H9 (cell line): ENCODE results near the gene GCLC. TPM values are rescaled to one million over a fixed set of nuclear protein-coding genes. Genes with fewer than 3 reads are reported as not detected.

Source experiments
- DNase-seq: peaks from one replicate; pipeline ENCODE4 v3.0.0-alpha.2; 2017
- H2AFZ ChIP-seq: one replicate; pipeline ENCODE4 v1.6.1; 2013; ENCODE audit warnings: mild to moderate bottlenecking, low read length, control low read depth, moderate library complexity
- H2AK5ac ChIP-seq: 2 replicates; pipeline ENCODE4 v1.6.1; 2013; ENCODE audit warnings: low read length, control low read depth, mixed read lengths; ENCODE audit not compliant: insufficient read length
- H2BK120ac ChIP-seq: one replicate; pipeline ENCODE4 v1.6.1; 2013; ENCODE audit warnings: low read depth, mild to moderate bottlenecking, low read length, control low read depth, inconsistent platforms; ENCODE audit not compliant: poor library complexity, severe bottlenecking
- H2BK12ac ChIP-seq: 2 replicates; pipeline ENCODE4 v1.6.1; 2013; ENCODE audit warnings: low read length, control low read depth, mixed read lengths, low read depth; ENCODE audit not compliant: insufficient read length
- H2BK15ac ChIP-seq: 2 replicates; pipeline ENCODE4 v1.6.1; 2013; ENCODE audit warnings: low read depth, low read length, control low read depth
- H2BK20ac ChIP-seq: one replicate; pipeline ENCODE4 v1.6.1; 2013; ENCODE audit warnings: low read depth, mild to moderate bottlenecking, low read length, control low read depth, inconsistent platforms; ENCODE audit not compliant: poor library complexity, severe bottlenecking
- H2BK5ac ChIP-seq: 2 replicates; pipeline ENCODE4 v1.6.1; 2013; ENCODE audit warnings: low read length, control low read depth, mixed read lengths; ENCODE audit not compliant: insufficient read length
- H3K14ac ChIP-seq: 2 replicates; pipeline ENCODE4 v1.6.1; 2013; ENCODE audit warnings: low read length, control low read depth; ENCODE audit not compliant: insufficient read depth
- H3K18ac ChIP-seq: 2 replicates; pipeline ENCODE4 v1.6.1; 2013; ENCODE audit warnings: low read depth, mild to moderate bottlenecking, mixed read lengths, low read length, control low read depth; ENCODE audit not compliant: insufficient read length
- H3K23ac ChIP-seq: 2 replicates; pipeline ENCODE4 v1.6.1; 2013; ENCODE audit warnings: low read length, control low read depth, mixed read lengths, low read depth; ENCODE audit not compliant: insufficient read length
- H3K23me2 ChIP-seq: 2 replicates; pipeline ENCODE4 v1.6.1; 2013; ENCODE audit warnings: low read depth, mild to moderate bottlenecking, mixed read lengths, low read length, control low read depth; ENCODE audit not compliant: insufficient read length, poor library complexity, severe bottlenecking
- H3K27ac ChIP-seq: 2 replicates; pipeline ENCODE4 v1.5.1; 2013; ENCODE audit warnings: low read length, control low read depth, mixed read lengths, low read depth; ENCODE audit not compliant: insufficient read length
- H3K27me3 ChIP-seq: 2 replicates; pipeline ENCODE4 v1.6.1; 2013; ENCODE audit warnings: low read length, control low read depth, inconsistent platforms; ENCODE audit not compliant: insufficient read depth
- H3K4ac ChIP-seq: 2 replicates; pipeline ENCODE4 v1.6.1; 2013; ENCODE audit warnings: low read depth, mild to moderate bottlenecking, control low read depth, inconsistent platforms, low read length, moderate library complexity
- H3K4me1 ChIP-seq: 2 replicates; pipeline ENCODE4 v1.6.1; 2013; ENCODE audit warnings: low read length, control low read depth, inconsistent platforms; ENCODE audit not compliant: insufficient read depth
- H3K4me2 ChIP-seq: 2 replicates; pipeline ENCODE4 v1.6.1; 2013; ENCODE audit warnings: low read length, control low read depth, mixed read lengths; ENCODE audit not compliant: insufficient read length, insufficient read depth
- H3K56ac ChIP-seq: 2 replicates; pipeline ENCODE4 v1.6.1; 2013; ENCODE audit warnings: low read depth, mild to moderate bottlenecking, mixed read lengths, low read length, control low read depth; ENCODE audit not compliant: insufficient read length
- H3K79me1 ChIP-seq: 2 replicates; pipeline ENCODE4 v1.6.1; 2013; ENCODE audit warnings: low read depth, mild to moderate bottlenecking, moderate library complexity, low read length, control low read depth, inconsistent platforms; ENCODE audit not compliant: insufficient read depth, poor library complexity, severe bottlenecking
- H3K79me2 ChIP-seq: 2 replicates; pipeline ENCODE4 v1.6.1; 2013; ENCODE audit warnings: low read length, control low read depth, inconsistent platforms; ENCODE audit not compliant: insufficient read depth
- H3K9ac ChIP-seq: 2 replicates; pipeline ENCODE4 v1.6.1; 2013; ENCODE audit warnings: low read length, control low read depth, mixed read lengths; ENCODE audit not compliant: insufficient read length; ENCODE audit errors: extremely low read depth
- H3K9me3 ChIP-seq: one replicate; pipeline ENCODE4 v1.6.1; 2013; ENCODE audit warnings: low read depth, low read length, inconsistent platforms; ENCODE audit not compliant: control insufficient read depth
- H3T11ph ChIP-seq: one replicate; pipeline ENCODE4 v1.6.1; 2013; ENCODE audit warnings: mild to moderate bottlenecking, low read length, control low read depth, inconsistent platforms
- H4K20me1 ChIP-seq: one replicate; pipeline ENCODE4 v1.6.1; 2013; ENCODE audit not compliant: control insufficient read depth, insufficient read length, insufficient read depth
- H4K5ac ChIP-seq: 2 replicates; pipeline ENCODE4 v1.6.1; 2013; ENCODE audit warnings: low read depth, mild to moderate bottlenecking, mixed read lengths, low read length, control low read depth; ENCODE audit not compliant: insufficient read length
- H4K8ac ChIP-seq: replicated peaks from 2 replicates; pipeline ENCODE4 v1.6.1; 2013; ENCODE audit warnings: low read length, control low read depth, mixed read lengths, low read depth; ENCODE audit not compliant: insufficient read length
- H4K91ac ChIP-seq: 2 replicates; pipeline ENCODE4 v1.6.1; 2013; ENCODE audit warnings: low read depth, mild to moderate bottlenecking, moderate library complexity, mixed read lengths, low read length, control low read depth; ENCODE audit not compliant: insufficient read length
- H3K27ac Mint-ChIP-seq, 3 experiments: 2 replicates in 2 of 3; 3 replicates in 1 of 3; pipeline ENCODE4 v1.8.0; 2020 to 2021; ENCODE audit warnings: mixed read lengths in 3 of 3, mild to moderate bottlenecking in 1 of 3, moderate library complexity in 1 of 3
- H3K27me3 Mint-ChIP-seq: 2 replicates; pipeline ENCODE4 v1.8.0; 2021; ENCODE audit warnings: low read depth, mild to moderate bottlenecking, moderate library complexity, mixed read lengths
- H3K36me3 Mint-ChIP-seq, 3 experiments: 2 replicates in 2 of 3; 3 replicates in 1 of 3; pipeline ENCODE4 v1.8.0; 2020 to 2021; ENCODE audit warnings: low read depth in 3 of 3, mixed read lengths in 3 of 3; ENCODE audit not compliant: insufficient read depth in 1 of 3
- H3K4me1 Mint-ChIP-seq, 2 experiments: 2 replicates each; pipeline ENCODE4 v1.8.0; 2020; ENCODE audit warnings: mixed read lengths in 2 of 2
- H3K4me3 Mint-ChIP-seq, 2 experiments: 2 replicates in 1 of 2; 3 replicates in 1 of 2; pipeline ENCODE4 v1.8.0; 2020 to 2021; ENCODE audit warnings: mild to moderate bottlenecking in 2 of 2, mixed read lengths in 2 of 2, moderate library complexity in 1 of 2
- H3K9me3 Mint-ChIP-seq, 2 experiments: 2 replicates in 1 of 2; 3 replicates in 1 of 2; pipeline ENCODE4 v1.8.0; 2020; ENCODE audit warnings: mild to moderate bottlenecking in 2 of 2, mixed read lengths in 2 of 2, moderate library complexity in 1 of 2
- CTCF ChIP-seq: fragments of 200-600 bp; sonication (generic); conservative IDR thresholded peaks from 3 replicates; pipeline ENCODE4 v1.8.0; 2021; ENCODE audit warnings: antibody characterized with exemption, mild to moderate bottlenecking
- WGBS: extraction: QIAGEN DNeasy Blood & Tissue Kit; methylation state at CpG from one replicate; pipeline ENCODE4 v1.1.7; 2013; ENCODE audit warnings: missing lambda C conversion rate, low lambda C conversion rate, mixed read lengths; ENCODE audit not compliant: insufficient read length; ENCODE audit errors: extremely low coverage; 5-methylcytosine and 5-hydroxymethylcytosine counted together
- total RNA-seq: library from RNA; stranded (reverse); gene quantifications from 2 replicates; pipeline ENCODE4 v1.2.1, GENCODE V29; 2021

The GCLC gene
- total RNA-seq, 1 experiment from 2014 or later, result 55.5 TPM

DNA sequence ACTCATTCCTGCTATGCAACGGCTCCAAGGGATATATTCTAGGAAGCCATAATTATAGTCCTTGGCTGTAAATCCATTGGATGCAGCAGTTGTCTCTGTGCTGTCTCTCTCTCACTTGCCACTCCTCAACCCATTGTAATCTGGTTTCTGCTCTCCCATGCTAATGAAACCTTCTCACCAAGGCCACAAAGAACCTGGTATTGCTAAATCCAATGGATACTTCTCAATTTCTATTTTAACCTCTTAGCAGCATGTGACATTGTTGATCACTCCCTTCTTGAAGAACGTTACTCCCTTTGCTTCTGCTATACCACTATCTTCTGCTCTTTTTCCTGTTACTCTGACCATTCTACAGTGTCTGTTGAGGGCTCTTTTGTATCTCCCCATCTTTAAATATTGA lies 39.8 kb upstream of the GCLC start:
- Histone ChIP-seq H2AK5ac (no peak overlapping the region), H3K79me1 (no peaks in the 10 kb centered on the region), H2BK12ac (no peak overlapping the region), H3K4me2 (no peak overlapping the region), H4K8ac (no peak overlapping the region), H3K23me2 (no peaks in the 10 kb centered on the region), H3K18ac (no peak overlapping the region), H2BK5ac (no peak overlapping the region), H2BK120ac (no peak overlapping the region), H3K27ac (no peak overlapping the region), H3K56ac (no peak overlapping the region), H4K91ac (no peak overlapping the region), H3K4me1 (peaks cover 8% of the 10 kb centered on the region; the same call in 1 of the 2 replicates), H2BK15ac (no peak overlapping the region), H3K4ac (no peak overlapping the region), H3K14ac (no peak overlapping the region), H3K79me2 (no peaks in the 10 kb centered on the region), H3K23ac (no peak overlapping the region), H3K9ac (no peak overlapping the region), H4K20me1 (no peaks in the 10 kb centered on the region), H3K27me3 (no peaks in the 10 kb centered on the region), H3T11ph (no peak overlapping the region), H3K9me3 (no peaks in the 10 kb centered on the region), H4K5ac (no peak overlapping the region), H2AFZ (no peak overlapping the region), H2BK20ac (no peak overlapping the region)
- WGBS, result no CpG with 5 or more reads among the region's 2 CpGs
- Mint-ChIP-seq H3K36me3 (no peaks in the 10 kb centered on the region), H3K27ac (no peak overlapping the region), H3K9me3 (no peaks in the 10 kb centered on the region), H3K4me3 (no peak overlapping the region), H3K27me3 (no peaks in the 10 kb centered on the region; the same call in 1 of the 2 replicates), H3K4me1 (peaks cover 23 to 24% of the 10 kb centered on the region in 2 experiments)
- no peak for DNase-seq
- no peak for TF ChIP-seq CTCF
